Measurements from ENCODE around the gene POFUT2. TPM values are rescaled to one million over a fixed set of nuclear protein-coding genes. Genes with fewer than 3 reads are reported as not detected.

The POFUT2 gene
- total RNA-seq, 1 donor from 2014 or later = 62.5 TPM

- Mint-ChIP-seq H3K9me3 (no peaks in the 10 kb centered on the region), H3K36me3 (no peaks in the 10 kb centered on the region), H3K27me3 (ENCODE audit: low read depth) (no peaks in the 10 kb centered on the region), H3K4me3 (no peak overlapping the region), H3K4me1 (peaks cover 43% of the 10 kb centered on the region), H3K27ac (peak overlapping the region; percentile 82)
- TF ChIP-seq, protein P1, sequence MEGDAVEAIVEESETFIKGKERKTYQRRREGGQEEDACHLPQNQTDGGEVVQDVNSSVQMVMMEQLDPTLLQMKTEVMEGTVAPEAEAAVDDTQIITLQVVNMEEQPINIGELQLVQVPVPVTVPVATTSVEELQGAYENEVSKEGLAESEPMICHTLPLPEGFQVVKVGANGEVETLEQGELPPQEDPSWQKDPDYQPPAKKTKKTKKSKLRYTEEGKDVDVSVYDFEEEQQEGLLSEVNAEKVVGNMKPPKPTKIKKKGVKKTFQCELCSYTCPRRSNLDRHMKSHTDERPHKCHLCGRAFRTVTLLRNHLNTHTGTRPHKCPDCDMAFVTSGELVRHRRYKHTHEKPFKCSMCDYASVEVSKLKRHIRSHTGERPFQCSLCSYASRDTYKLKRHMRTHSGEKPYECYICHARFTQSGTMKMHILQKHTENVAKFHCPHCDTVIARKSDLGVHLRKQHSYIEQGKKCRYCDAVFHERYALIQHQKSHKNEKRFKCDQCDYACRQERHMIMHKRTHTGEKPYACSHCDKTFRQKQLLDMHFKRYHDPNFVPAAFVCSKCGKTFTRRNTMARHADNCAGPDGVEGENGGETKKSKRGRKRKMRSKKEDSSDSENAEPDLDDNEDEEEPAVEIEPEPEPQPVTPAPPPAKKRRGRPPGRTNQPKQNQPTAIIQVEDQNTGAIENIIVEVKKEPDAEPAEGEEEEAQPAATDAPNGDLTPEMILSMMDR (IDR thresholded peaks at IDR 0.05; ENCODE audit: unreplicated experiment) = no peak
- no peak for DNase-seq (ENCODE audit: low spot score in 2 of 2, unreplicated experiment in 2 of 2)
Measured at GRCh38 chr21:45331531-45332147, 43.9 kb upstream of the POFUT2 start.

DNA sequence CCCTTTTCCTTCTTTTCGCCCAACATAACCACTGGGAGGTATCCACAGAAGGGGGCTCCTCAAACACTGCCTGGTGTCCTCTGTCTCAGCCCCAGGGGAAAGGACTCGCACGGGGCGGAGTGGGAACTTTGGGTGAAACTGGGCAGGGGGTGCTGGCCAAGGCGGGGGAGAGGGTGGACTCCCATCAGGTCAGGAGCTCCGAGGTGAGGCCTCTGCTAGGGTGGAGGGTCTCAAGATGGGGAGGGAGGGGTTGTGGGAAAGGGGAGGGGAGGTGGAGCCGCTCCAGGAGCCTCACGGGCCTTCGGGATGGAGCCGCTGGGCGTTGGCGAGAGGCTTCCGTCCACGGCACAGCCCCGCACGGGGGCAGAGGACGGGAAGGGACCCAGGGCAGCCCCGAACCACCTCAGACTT is 43.2 kb upstream of the POFUT2 start:
- Mint-ChIP-seq H3K9me3 (no peaks in the 10 kb centered on the region), H3K27me3 (ENCODE audit: low read depth) (no peaks in the 10 kb centered on the region), H3K27ac (peak overlapping the region; percentile 56), H3K4me3 (no peak overlapping the region), H3K4me1 (peaks cover 43% of the 10 kb centered on the region), H3K36me3 (no peaks in the 10 kb centered on the region)
- no peak for DNase-seq (ENCODE audit: low spot score in 2 of 2, unreplicated experiment in 2 of 2)
- TF ChIP-seq, protein P1 (IDR thresholded peaks at IDR 0.05; ENCODE audit: unreplicated experiment) = no peak

- H3K4me1 Mint-ChIP-seq = peaks cover 43% of the 10 kb centered on the region
- H3K27me3 Mint-ChIP-seq (ENCODE audit: low read depth) = no peaks in the 10 kb centered on the region
Measured at GRCh38 chr21:45330075-45330781, 42.5 kb upstream of the POFUT2 start.

DNA sequence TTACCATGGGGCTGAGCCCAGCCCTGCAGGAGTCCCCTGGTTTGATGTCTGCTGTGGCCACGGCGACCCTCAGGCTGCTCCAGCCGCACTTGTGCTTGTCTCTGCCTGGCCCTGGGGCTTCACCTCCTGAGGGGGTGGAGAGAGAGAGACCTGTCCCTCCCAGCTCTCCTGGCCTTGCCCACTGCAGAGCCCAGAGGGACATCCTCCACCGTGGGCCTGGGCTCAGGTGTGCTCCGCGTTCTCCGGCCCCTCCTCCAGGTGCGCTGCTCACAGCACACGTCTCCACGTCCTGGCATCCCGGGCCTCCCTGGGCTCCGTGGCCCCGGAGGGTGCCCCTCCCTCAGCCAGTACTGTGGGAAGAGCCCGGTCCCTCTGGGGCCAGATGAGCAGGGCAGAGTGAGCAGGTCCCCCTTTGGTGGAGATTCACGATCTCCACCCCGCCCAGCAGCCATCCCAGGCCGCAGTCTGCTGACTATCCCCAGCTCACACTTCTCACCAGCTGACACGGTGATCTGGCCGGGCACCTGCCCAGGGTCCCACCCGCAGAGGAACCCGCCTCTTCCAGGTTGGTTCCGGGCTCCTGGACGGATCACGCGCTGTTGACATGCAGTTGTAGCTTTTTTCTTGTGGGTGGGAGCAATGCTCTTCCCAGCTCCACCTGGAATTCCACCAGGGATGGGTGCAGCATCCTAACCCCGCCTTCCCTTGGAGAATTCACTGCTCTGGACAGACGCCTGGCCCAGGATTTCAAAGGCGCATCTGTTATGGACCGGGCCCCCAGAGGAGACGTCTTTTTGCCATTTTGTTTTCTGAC is 41.8 kb upstream of the POFUT2 start:
- peak overlapping the region; percentile 93 for H3K27ac Mint-ChIP-seq
- TF ChIP-seq, protein P1 (IDR thresholded peaks at IDR 0.05; ENCODE audit: unreplicated experiment) = no peak
- no peak overlapping the region for H3K4me3 Mint-ChIP-seq
- DNase-seq (ENCODE audit: low spot score in 2 of 2, unreplicated experiment in 2 of 2) = no peak
- H3K36me3 Mint-ChIP-seq = no peaks in the 10 kb centered on the region
- H3K27me3 Mint-ChIP-seq (ENCODE audit: low read depth) = no peaks in the 10 kb centered on the region
- no peaks in the 10 kb centered on the region for H3K9me3 Mint-ChIP-seq
- peaks cover 41% of the 10 kb centered on the region for H3K4me1 Mint-ChIP-seq

More at GRCh38 chr21:45330075-45330781, 42.5 kb upstream of the POFUT2 start:
- Mint-ChIP-seq H3K27ac (peak overlapping the region; percentile 93), H3K36me3 (no peaks in the 10 kb centered on the region), H3K4me3 (no peak overlapping the region), H3K9me3 (no peaks in the 10 kb centered on the region)
- no peak for DNase-seq (ENCODE audit: low spot score in 2 of 2, unreplicated experiment in 2 of 2)
- TF ChIP-seq, protein P1 (IDR thresholded peaks at IDR 0.05; ENCODE audit: unreplicated experiment) = no peak

GRCh38 chr21:45328198-45329091 is 40.8 kb upstream of the POFUT2 start:
- Mint-ChIP-seq H3K27ac (peak overlapping the region; percentile 21), H3K9me3 (no peaks in the 10 kb centered on the region), H3K27me3 (ENCODE audit: low read depth) (no peaks in the 10 kb centered on the region), H3K36me3 (no peaks in the 10 kb centered on the region), H3K4me3 (no peak overlapping the region), H3K4me1 (peaks cover 37% of the 10 kb centered on the region)
- TF ChIP-seq, protein P1 (IDR thresholded peaks at IDR 0.05; ENCODE audit: unreplicated experiment) = no peak
- no peak for DNase-seq (ENCODE audit: low spot score in 2 of 2, unreplicated experiment in 2 of 2)
